22Rv1 (cell line): ENCODE data around the gene PPP3CB.

Experiments used
- ZFX ChIP-seq: fragments of 450-650 bp; IDR thresholded peaks from 2 replicates; pipeline ENCODE4 v1.6.1; 2017; ENCODE audit warnings: antibody characterized with exemption, borderline replicate concordance
- TF ChIP-seq, protein P1 (sequence below): fragments of 450-650 bp; IDR thresholded peaks from 2 replicates; pipeline ENCODE4 v1.5.1; 2017; ENCODE audit warnings: mild to moderate bottlenecking

GRCh38 chr10:73471226-73471625, 24.6 kb downstream of the PPP3CB start:
- TF ChIP-seq, protein P1, sequence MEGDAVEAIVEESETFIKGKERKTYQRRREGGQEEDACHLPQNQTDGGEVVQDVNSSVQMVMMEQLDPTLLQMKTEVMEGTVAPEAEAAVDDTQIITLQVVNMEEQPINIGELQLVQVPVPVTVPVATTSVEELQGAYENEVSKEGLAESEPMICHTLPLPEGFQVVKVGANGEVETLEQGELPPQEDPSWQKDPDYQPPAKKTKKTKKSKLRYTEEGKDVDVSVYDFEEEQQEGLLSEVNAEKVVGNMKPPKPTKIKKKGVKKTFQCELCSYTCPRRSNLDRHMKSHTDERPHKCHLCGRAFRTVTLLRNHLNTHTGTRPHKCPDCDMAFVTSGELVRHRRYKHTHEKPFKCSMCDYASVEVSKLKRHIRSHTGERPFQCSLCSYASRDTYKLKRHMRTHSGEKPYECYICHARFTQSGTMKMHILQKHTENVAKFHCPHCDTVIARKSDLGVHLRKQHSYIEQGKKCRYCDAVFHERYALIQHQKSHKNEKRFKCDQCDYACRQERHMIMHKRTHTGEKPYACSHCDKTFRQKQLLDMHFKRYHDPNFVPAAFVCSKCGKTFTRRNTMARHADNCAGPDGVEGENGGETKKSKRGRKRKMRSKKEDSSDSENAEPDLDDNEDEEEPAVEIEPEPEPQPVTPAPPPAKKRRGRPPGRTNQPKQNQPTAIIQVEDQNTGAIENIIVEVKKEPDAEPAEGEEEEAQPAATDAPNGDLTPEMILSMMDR = no peak
- no peak for TF ChIP-seq ZFX
